Right atrium auricular region (tissue), 2 donors: Measurements from ENCODE around the gene SORCS3. TPM values are rescaled to one million over a fixed set of nuclear protein-coding genes. Genes with fewer than 3 reads are reported as not detected.

Experiments
- DNase-seq: peaks from one replicate; pipeline ENCODE4 v3.0.0-alpha.2; 2019; ENCODE audit warnings: low spot score
- H3K27ac ChIP-seq, 2 donors: fragments of 200-600 bp; sonication (generic); 1 replicate in 1 of 2; 2 replicates in 1 of 2; pipeline ENCODE4 v1.5.1; 2016 to 2019
- H3K27me3 ChIP-seq, 2 donors: fragments of 200-600 bp; sonication (generic); one replicate each; pipeline versions ENCODE4 v1.5.1 to v1.6.0; 2017 to 2019
- H3K36me3 ChIP-seq: fragments of 200-600 bp; sonication (generic); one replicate; pipeline ENCODE4 v1.5.1; 2016
- H3K4me1 ChIP-seq, 2 donors: fragments of 200-600 bp; sonication (generic); one replicate each; pipeline versions ENCODE4 v1.5.1 to v1.6.0; 2017 to 2019
- H3K4me3 ChIP-seq, 2 donors: fragments of 200-600 bp; sonication (generic); 1 replicate in 1 of 2; 2 replicates in 1 of 2; pipeline ENCODE4 v1.5.1; 2017 to 2019; ENCODE audit warnings: mild to moderate bottlenecking in 1 of 2, moderate library complexity in 1 of 2
- H3K9me3 ChIP-seq, 2 donors: fragments of 200-600 bp; sonication (generic); one replicate each; pipeline ENCODE4 v1.5.1; 2019
- total RNA-seq, 2 donors: library from RNA; depleted of rRNA; stranded (reverse); fragments of >200 nt; gene quantifications; one replicate each; pipeline ENCODE4 v1.1.0, GENCODE V29; 2016
- TF ChIP-seq, protein P1 (sequence below), 2 donors: fragments of 200-600 bp; sonication (generic); IDR thresholded peaks; one replicate each; pipeline ENCODE4 v1.5.1; 2019; ENCODE audit warnings: antibody characterized with exemption in 2 of 2

The SORCS3 gene
- total RNA-seq, 2 donors from 2014 or later: 0.07 TPM; not detected in 1

- H3K4me1 ChIP-seq: no peaks in the 10 kb centered on the region
- H3K27ac ChIP-seq: no peak overlapping the region
- no peaks in the 10 kb centered on the region for H3K9me3 ChIP-seq
- no peaks in the 10 kb centered on the region for H3K36me3 ChIP-seq
- TF ChIP-seq, protein P1, sequence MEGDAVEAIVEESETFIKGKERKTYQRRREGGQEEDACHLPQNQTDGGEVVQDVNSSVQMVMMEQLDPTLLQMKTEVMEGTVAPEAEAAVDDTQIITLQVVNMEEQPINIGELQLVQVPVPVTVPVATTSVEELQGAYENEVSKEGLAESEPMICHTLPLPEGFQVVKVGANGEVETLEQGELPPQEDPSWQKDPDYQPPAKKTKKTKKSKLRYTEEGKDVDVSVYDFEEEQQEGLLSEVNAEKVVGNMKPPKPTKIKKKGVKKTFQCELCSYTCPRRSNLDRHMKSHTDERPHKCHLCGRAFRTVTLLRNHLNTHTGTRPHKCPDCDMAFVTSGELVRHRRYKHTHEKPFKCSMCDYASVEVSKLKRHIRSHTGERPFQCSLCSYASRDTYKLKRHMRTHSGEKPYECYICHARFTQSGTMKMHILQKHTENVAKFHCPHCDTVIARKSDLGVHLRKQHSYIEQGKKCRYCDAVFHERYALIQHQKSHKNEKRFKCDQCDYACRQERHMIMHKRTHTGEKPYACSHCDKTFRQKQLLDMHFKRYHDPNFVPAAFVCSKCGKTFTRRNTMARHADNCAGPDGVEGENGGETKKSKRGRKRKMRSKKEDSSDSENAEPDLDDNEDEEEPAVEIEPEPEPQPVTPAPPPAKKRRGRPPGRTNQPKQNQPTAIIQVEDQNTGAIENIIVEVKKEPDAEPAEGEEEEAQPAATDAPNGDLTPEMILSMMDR (IDR thresholded peaks at IDR 0.05): no peak
- H3K27me3 ChIP-seq: no peaks in the 10 kb centered on the region
- H3K4me3 ChIP-seq: no peak overlapping the region
- no peak for DNase-seq
Observed at GRCh38 chr10:105017116-105017515, 376.0 kb downstream of the SORCS3 start.

GRCh38 chr10:105017691-105018090 lies 376.6 kb downstream of the SORCS3 start:
- TF ChIP-seq, protein P1 (IDR thresholded peaks at IDR 0.05): no peak
- Histone ChIP-seq H3K36me3 (no peaks in the 10 kb centered on the region), H3K4me3 (no peak overlapping the region), H3K9me3 (no peaks in the 10 kb centered on the region), H3K27ac (no peak overlapping the region), H3K27me3 (no peaks in the 10 kb centered on the region), H3K4me1 (no peaks in the 10 kb centered on the region)
- no peak for DNase-seq

DNA sequence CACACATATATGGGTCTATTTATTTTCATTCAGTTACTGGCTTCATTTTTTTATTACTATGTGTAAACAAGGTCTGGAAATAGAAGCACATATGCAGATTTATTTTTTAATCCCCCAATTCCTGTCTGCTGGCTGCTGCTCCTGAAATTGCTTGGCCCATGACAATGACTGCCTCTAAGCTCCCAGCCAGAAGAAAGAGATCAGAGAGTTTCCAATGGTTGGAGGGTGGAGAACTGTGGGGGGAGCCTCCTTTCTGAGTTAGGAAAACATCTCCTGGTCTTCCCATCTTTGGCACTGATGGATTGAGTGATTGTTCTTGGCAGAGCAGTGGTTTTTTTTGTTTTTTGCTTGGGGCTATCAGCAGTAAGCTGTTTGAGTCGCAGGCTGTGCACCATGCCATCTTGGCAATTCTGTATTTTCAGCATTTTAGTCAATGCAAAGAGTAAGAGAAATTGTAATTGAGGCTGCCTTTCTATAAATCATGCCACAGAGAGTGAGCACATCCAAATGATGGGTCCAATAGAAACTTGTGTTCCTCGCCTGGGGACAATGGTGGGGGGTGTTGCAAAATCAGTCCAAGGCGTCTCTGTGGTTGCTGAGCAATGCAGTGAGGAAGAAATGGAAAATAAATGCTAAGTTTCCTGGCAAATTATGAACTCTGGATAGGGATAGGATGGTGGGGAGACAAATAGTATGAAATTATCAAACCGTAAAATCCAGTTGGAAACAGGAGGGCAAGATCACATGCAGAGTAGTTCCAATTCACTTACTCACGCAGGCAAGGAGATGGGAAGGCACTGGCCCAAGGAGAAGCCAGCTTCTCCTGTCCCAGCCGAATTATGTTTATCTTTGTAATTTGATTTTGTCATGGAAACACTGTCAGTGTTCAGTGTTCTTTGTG lies 382.4 kb downstream of the SORCS3 start:
- Histone ChIP-seq H3K36me3 (no peaks in the 10 kb centered on the region), H3K27me3 (no peaks in the 10 kb centered on the region), H3K9me3 (no peaks in the 10 kb centered on the region), H3K4me1 (no peaks in the 10 kb centered on the region), H3K27ac (no peak overlapping the region), H3K4me3 (no peak overlapping the region)
- no peak for DNase-seq
- TF ChIP-seq, protein P1 (IDR thresholded peaks at IDR 0.05): no peak

GRCh38 chr10:105024184-105024583 lies 383.1 kb downstream of the SORCS3 start:
- H3K27ac ChIP-seq: no peak overlapping the region
- H3K9me3 ChIP-seq: no peaks in the 10 kb centered on the region
- H3K4me3 ChIP-seq: no peak overlapping the region
- no peaks in the 10 kb centered on the region for H3K27me3 ChIP-seq
- DNase-seq: no peak
- no peaks in the 10 kb centered on the region for H3K4me1 ChIP-seq
- TF ChIP-seq, protein P1 (IDR thresholded peaks at IDR 0.05): no peak
- no peaks in the 10 kb centered on the region for H3K36me3 ChIP-seq

GRCh38 chr10:105025092-105025491 lies 384.0 kb downstream of the SORCS3 start:
- no peak overlapping the region for H3K27ac ChIP-seq
- TF ChIP-seq, protein P1 (IDR thresholded peaks at IDR 0.05): no peak
- no peak overlapping the region for H3K4me3 ChIP-seq
- H3K9me3 ChIP-seq: no peaks in the 10 kb centered on the region
- DNase-seq: no peak
- H3K27me3 ChIP-seq: no peaks in the 10 kb centered on the region
- H3K4me1 ChIP-seq: no peaks in the 10 kb centered on the region
- H3K36me3 ChIP-seq: no peaks in the 10 kb centered on the region
